GM10266 (cell line): ENCODE measurements around the gene DDB1.

ENCODE experiments used
- DNase-seq: peaks from one replicate; pipeline ENCODE4 v3.0.0; 2012; ENCODE audit errors: extremely low spot score
- CTCF ChIP-seq: IDR thresholded peaks from 2 replicates; pipeline ENCODE4 v1.5.1; 2012; ENCODE audit warnings: mild to moderate bottlenecking, low read depth; ENCODE audit not compliant: control insufficient read depth, insufficient read depth; ENCODE audit errors: missing control alignments

DDB1 gene

DNA sequence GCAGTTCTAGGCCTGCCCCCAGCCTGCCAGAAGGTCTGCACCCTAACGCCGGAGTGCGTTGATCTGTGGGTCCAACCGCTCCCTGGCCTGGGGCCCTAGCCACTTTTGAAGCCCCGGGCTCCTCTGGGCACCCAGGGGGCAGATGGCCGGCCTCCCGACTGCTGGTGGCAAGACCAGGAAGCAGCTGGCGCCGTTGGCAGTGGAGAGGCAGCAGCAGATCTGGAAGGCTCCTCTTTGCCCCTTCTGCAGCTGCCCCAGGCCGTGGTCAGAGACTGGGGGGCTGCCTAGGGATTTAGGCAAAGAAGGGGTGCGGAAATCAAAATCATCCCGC is 37.3 kb downstream of the DDB1 start:
- DNase-seq = no peak
- no peak for TF ChIP-seq CTCF

- peak; percentile 95 for DNase-seq
Observed at GRCh38 chr11:61294717-61295595, 37.9 kb downstream of the DDB1 start, which contains the start of gene VWCE. Gene VWCE, minus strand, starts transcription at chr11:61295316. Its CDS starts 279 bp downstream, at chr11:61295037.

GRCh38 chr11:61293867-61294716 is 38.8 kb downstream of the DDB1 start:
- TF ChIP-seq CTCF = no peak
- peak; percentile 76 for DNase-seq

More at GRCh38 chr11:61294717-61295595, 37.9 kb downstream of the DDB1 start, which contains the start of gene VWCE:
- TF ChIP-seq CTCF = peak; percentile 67

DNA sequence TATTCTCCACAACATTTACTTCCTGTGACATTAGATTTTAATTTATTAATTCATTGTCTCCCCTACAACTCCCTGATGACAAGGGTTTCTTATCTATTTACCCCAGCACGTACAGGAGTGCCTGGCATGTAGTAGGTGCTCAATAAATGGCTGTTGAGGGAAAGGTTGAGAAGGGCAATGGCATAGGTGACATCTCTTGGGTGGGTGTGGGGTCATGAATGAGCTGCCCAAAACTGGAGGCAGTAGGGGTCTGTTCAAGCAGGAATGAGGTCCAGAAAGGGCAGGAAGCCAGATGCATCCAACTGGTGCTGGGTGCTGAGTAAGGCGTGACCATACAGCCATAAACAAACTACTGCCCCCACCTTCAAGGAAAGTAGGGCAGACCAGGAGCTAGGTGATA is 40.5 kb downstream of the DDB1 start:
- TF ChIP-seq CTCF = no peak
- no peak for DNase-seq

GRCh38 chr11:61290905-61291690 is 41.8 kb downstream of the DDB1 start:
- peak; percentile 25 for TF ChIP-seq CTCF
- no peak for DNase-seq

- no peak for TF ChIP-seq CTCF
Observed at GRCh38 chr11:61287338-61287977, 45.4 kb downstream of the DDB1 start.

More at GRCh38 chr11:61287338-61287977, 45.4 kb downstream of the DDB1 start:
- DNase-seq = no peak
